ENCODE data around the gene TRPM2. TPM values are rescaled to one million over a fixed set of nuclear protein-coding genes. Genes with fewer than 3 reads are reported as not detected.

Gene TRPM2
- total RNA-seq, 1 experiment from 2014 or later: 28.1 TPM

DNA sequence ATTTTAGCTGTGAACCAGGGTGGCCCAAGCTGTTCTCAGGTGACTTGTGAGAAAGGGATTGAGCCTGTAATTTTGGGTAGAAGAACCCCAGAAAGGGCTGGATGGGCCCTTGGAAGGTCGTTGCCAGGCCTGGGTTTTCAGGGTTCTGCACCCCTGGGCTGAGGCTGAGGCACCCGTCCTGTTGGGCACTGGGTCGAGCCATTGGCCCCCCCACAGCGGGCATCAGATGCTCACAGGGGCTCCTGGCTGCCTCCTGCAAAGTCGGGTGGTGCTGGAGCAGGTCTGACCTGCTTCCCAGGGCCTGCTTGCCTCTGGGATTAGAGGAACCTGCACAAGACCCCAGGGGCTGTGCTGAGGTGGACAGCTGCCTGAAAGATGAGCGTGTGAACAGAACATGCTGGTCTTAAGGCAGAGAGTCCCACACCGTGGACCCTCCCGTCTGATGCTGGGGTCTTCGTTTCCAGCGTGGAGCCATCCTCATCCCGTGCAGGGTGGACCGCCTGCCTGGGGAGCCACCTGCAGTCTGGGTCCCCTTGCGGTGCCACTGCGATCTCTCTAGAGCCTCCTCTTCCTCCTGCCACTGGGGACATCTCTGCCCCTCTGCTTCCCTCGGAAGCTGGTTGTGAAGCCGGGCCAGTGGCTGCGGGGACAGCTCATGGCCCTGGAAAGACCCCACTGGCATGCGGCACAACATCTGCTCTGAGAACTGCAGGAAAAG is 1.7 kb upstream of the TRPM2 start:
- TF ChIP-seq EZH2 (IDR thresholded peaks at IDR 0.05) (no peak), CTCF (IDR thresholded peaks at IDR 0.05 in 2 of 3, conservative IDR thresholded peaks at IDR 0.05 in 1 of 3; ENCODE audit: borderline replicate concordance in 1 of 3, insufficient read depth in 1 of 3, low read depth in 2 of 3, low read length in 2 of 3) (no peak), POLR2A (IDR thresholded peaks at IDR 0.05; ENCODE audit: borderline replicate concordance, extremely low read depth, insufficient read depth, insufficient read length) (no peak), SIN3A (IDR thresholded peaks at IDR 0.05; ENCODE audit: low read depth) (no peak), EZH2phosphoT487 (IDR thresholded peaks at IDR 0.05; ENCODE audit: borderline replicate concordance) (no peak), ZFX (IDR thresholded peaks at IDR 0.05) (no peak), SP1 (IDR thresholded peaks at IDR 0.05; ENCODE audit: low read depth) (no peak), JUND (IDR thresholded peaks at IDR 0.05) (no peak), FOSL1 (IDR thresholded peaks at IDR 0.05; ENCODE audit: low read depth) (no peak), CBX3 (IDR thresholded peaks at IDR 0.05; ENCODE audit: low read depth) (no peak), CEBPB (IDR thresholded peaks at IDR 0.05; ENCODE audit: low read depth) (no peak), ZBTB33 (IDR thresholded peaks at IDR 0.05; ENCODE audit: extremely low read depth, insufficient replicate concordance, low read length) (no peak)
- H2AFZ ChIP-seq (ENCODE audit: low read depth, low read length, poor library complexity, severe bottlenecking): no peak overlapping the region
- intact Hi-C loops (cut with micrococcal nuclease): no loop called here
- no peaks in the 10 kb centered on the region for H3K79me2 ChIP-seq (ENCODE audit: insufficient read depth, low read length)
- H3K9me2 ChIP-seq (ENCODE audit: insufficient read depth): no peaks in the 10 kb centered on the region
- RAD21 ChIA-PET (ENCODE audit: low non-redundant PET in 1 of 2, low total read pairs in 2 of 2, uncharacterized antibody in 2 of 2, unreplicated experiment in 2 of 2): no interaction called here
- no peaks in the 10 kb centered on the region for H3K36me3 ChIP-seq (ENCODE audit: control insufficient read depth in 1 of 2, insufficient read depth in 2 of 2, low read length in 2 of 2)
- no peak overlapping the region for H3K9ac ChIP-seq (ENCODE audit: low read length)
- CTCF ChIA-PET: no interaction called here
- H4K20me1 ChIP-seq (ENCODE audit: insufficient read depth): no peaks in the 10 kb centered on the region
- H3K4me1 ChIP-seq (ENCODE audit: control insufficient read depth in 1 of 2, insufficient read depth in 2 of 2, low read length in 2 of 2): no peaks in the 10 kb centered on the region
- H3K4me2 ChIP-seq (ENCODE audit: low read length): no peak overlapping the region
- H3K9me3 ChIP-seq (ENCODE audit: control insufficient read depth in 1 of 2, insufficient read depth in 1 of 2, low read depth in 1 of 2, low read length in 2 of 2): no peaks in the 10 kb centered on the region
- BruUV-seq (replicated peaks): no TSS peak
- no peak overlapping the region for H3K4me3 ChIP-seq (replicated peaks in 1 of 2; ENCODE audit: low read depth in 1 of 2, low read length in 2 of 2)
- ATAC-seq: no peak
- no peak overlapping the region for H3K27ac ChIP-seq (ENCODE audit: low read depth, low read length)
- POLR2A ChIA-PET: no interaction called here
- no peaks in the 10 kb centered on the region for H3K27me3 ChIP-seq (ENCODE audit: insufficient read depth, low read length)
- DNase-seq (ENCODE audit: low read depth, low spot score): no peak
